PC-9 (cell line): ENCODE data around the gene TMEM132C. TPM values are rescaled to one million over a fixed set of nuclear protein-coding genes. Genes with fewer than 3 reads are reported as not detected.

ENCODE experiments used
- BruUV-seq: library from RNA; stranded (reverse); fragments of 400-500 nt; replicated peaks from 2 replicates; lab custom pipeline; 2021; lab: Mats Ljungman, UMichigan
- CTCF ChIA-PET: fragments of 300-600 bp; sonication (Branson Sonifier 250); formaldehyde crosslinking; loops from one replicate; lab custom pipeline; 2022; ENCODE audit warnings: antibody characterized with exemption; lab: Charles Lee
- POLR2A ChIA-PET: fragments of 300-600 bp; sonication (Branson Sonifier 250); formaldehyde crosslinking; loops from one replicate; lab custom pipeline; 2022; ENCODE audit warnings: antibody characterized with exemption; ENCODE audit not compliant: unreplicated experiment; lab: Charles Lee
- DNase-seq, 2 experiments: peaks; one replicate each; pipeline versions ENCODE4 v3.0.0 to v3.0.0-alpha.2; 2015 to 2022; ENCODE audit warnings: mixed read lengths in 1 of 2
- H2AFZ ChIP-seq: fragments of 200-600 bp; sonication (generic); 2 replicates; pipeline ENCODE4 v1.8.1; 2017; ENCODE audit warnings: antibody characterized with exemption
- H3F3A ChIP-seq: fragments of 200-600 bp; sonication (generic); 2 replicates; pipeline ENCODE4 v1.8.1; 2017; ENCODE audit warnings: antibody characterized with exemption, mild to moderate bottlenecking, low read depth; ENCODE audit not compliant: insufficient read depth
- H3K27ac ChIP-seq: fragments of 200-600 bp; sonication (generic); 2 replicates; pipeline ENCODE4 v1.6.1; 2016; ENCODE audit warnings: mixed run types
- H3K27me3 ChIP-seq: fragments of 200-600 bp; sonication (generic); 2 replicates; pipeline ENCODE4 v1.6.1; 2016; ENCODE audit warnings: low read depth, mixed run types; ENCODE audit not compliant: insufficient read depth
- H3K36me3 ChIP-seq: fragments of 200-600 bp; sonication (generic); 2 replicates; pipeline ENCODE4 v1.6.1; 2016; ENCODE audit warnings: low read depth, mixed run types
- H3K4me1 ChIP-seq: fragments of 200-600 bp; sonication (generic); replicated peaks from 2 replicates; pipeline ENCODE4 v1.6.1; 2016; ENCODE audit warnings: mixed run types; ENCODE audit not compliant: insufficient read depth
- H3K4me2 ChIP-seq: fragments of 200-600 bp; sonication (generic); 2 replicates; pipeline ENCODE4 v1.6.1; 2017; ENCODE audit warnings: mixed run types
- H3K4me3 ChIP-seq: fragments of 200-600 bp; sonication (generic); 2 replicates; pipeline ENCODE4 v1.6.1; 2016; ENCODE audit warnings: mixed run types
- H3K79me2 ChIP-seq: fragments of 200-600 bp; sonication (generic); 2 replicates; pipeline ENCODE4 v1.6.1; 2017; ENCODE audit warnings: low read depth, mixed run types
- H3K9me2 ChIP-seq: fragments of 200-600 bp; sonication (generic); 2 replicates; pipeline ENCODE4 v1.8.1; 2017; ENCODE audit warnings: mild to moderate bottlenecking; ENCODE audit not compliant: insufficient read depth
- H3K9me3 ChIP-seq: fragments of 200-600 bp; sonication (generic); 2 replicates; pipeline ENCODE4 v1.8.1; 2016; ENCODE audit warnings: low read depth; ENCODE audit not compliant: insufficient read depth
- H4K20me1 ChIP-seq: fragments of 200-600 bp; sonication (generic); 2 replicates; pipeline ENCODE4 v1.8.1; 2017; ENCODE audit not compliant: insufficient read depth
- CTCF ChIP-seq: fragments of 200-600 bp; sonication (generic); conservative IDR thresholded peaks from 2 replicates; pipeline ENCODE4 v1.6.1; 2017; ENCODE audit warnings: mixed run types, antibody characterized with exemption, mild to moderate bottlenecking, moderate library complexity
- EZH2 ChIP-seq: fragments of 200-600 bp; sonication (generic); IDR thresholded peaks from 2 replicates; pipeline ENCODE4 v1.8.0; 2017; ENCODE audit warnings: antibody characterized with exemption, low read depth
- intact Hi-C: fragments of 100-400 bp; cut with micrococcal nuclease; formaldehyde crosslinking; loops from one replicate; pipeline ENCODE4 v1.10.0; 2022; ENCODE audit not compliant: unreplicated experiment
- total RNA-seq: library from RNA; stranded (reverse); gene quantifications from 2 replicates; pipeline ENCODE4 v1.2.3, GENCODE V29; 2021

TMEM132C gene
- total RNA-seq, 1 experiment from 2014 or later, result not detected

- DNase-seq, result no peak
- no TSS peak for BruUV-seq
- peaks cover 1% of the 10 kb centered on the region; the same call in 1 of the 2 replicates for H3K27me3 ChIP-seq
These were observed 395.1 kb downstream of the TMEM132C start for GRCh38 chr12:128662101-128662500.

GRCh38 chr12:128664501-128664900 lies 397.5 kb downstream of the TMEM132C start:
- CTCF ChIA-PET, result no interaction called here
- H3K79me2 ChIP-seq, result no peaks in the 10 kb centered on the region
- no peak for DNase-seq
- H3K27me3 ChIP-seq, result no peaks in the 10 kb centered on the region
- no peaks in the 10 kb centered on the region for H3K9me3 ChIP-seq
- no peaks in the 10 kb centered on the region for H3K9me2 ChIP-seq
- no peaks in the 10 kb centered on the region for H3F3A ChIP-seq
- BruUV-seq, result no TSS peak
- H3K4me3 ChIP-seq, result no peak overlapping the region
- no peak for TF ChIP-seq EZH2
- no peak for TF ChIP-seq CTCF
- intact Hi-C loops, result no loop called here
- no peak overlapping the region for H2AFZ ChIP-seq
- POLR2A ChIA-PET, result no interaction called here
- no peaks in the 10 kb centered on the region for H4K20me1 ChIP-seq
- no peak overlapping the region for H3K27ac ChIP-seq
- no peaks in the 10 kb centered on the region for H3K4me1 ChIP-seq
- H3K36me3 ChIP-seq, result no peaks in the 10 kb centered on the region
- H3K4me2 ChIP-seq, result no peak overlapping the region

More at GRCh38 chr12:128662101-128662500, 395.1 kb downstream of the TMEM132C start:
- H2AFZ ChIP-seq, result no peak overlapping the region
- no peaks in the 10 kb centered on the region for H3K9me3 ChIP-seq
- POLR2A ChIA-PET, result no interaction called here
- H4K20me1 ChIP-seq, result no peaks in the 10 kb centered on the region
- no peaks in the 10 kb centered on the region for H3F3A ChIP-seq
- no peaks in the 10 kb centered on the region for H3K36me3 ChIP-seq
- no peak overlapping the region for H3K4me2 ChIP-seq
- no peaks in the 10 kb centered on the region for H3K4me1 ChIP-seq
- TF ChIP-seq EZH2, result no peak
- no peak for TF ChIP-seq CTCF
- no peaks in the 10 kb centered on the region for H3K79me2 ChIP-seq
- no peak overlapping the region for H3K4me3 ChIP-seq
- intact Hi-C loops, result no loop called here
- CTCF ChIA-PET, result no interaction called here
- no peak overlapping the region for H3K27ac ChIP-seq
- no peaks in the 10 kb centered on the region for H3K9me2 ChIP-seq

GRCh38 chr12:128667193-128667592 lies 400.2 kb downstream of the TMEM132C start:
- Histone ChIP-seq H3K4me3 (no peak overlapping the region), H3K79me2 (no peaks in the 10 kb centered on the region), H3F3A (no peaks in the 10 kb centered on the region), H3K36me3 (no peaks in the 10 kb centered on the region), H2AFZ (no peak overlapping the region), H3K9me3 (no peaks in the 10 kb centered on the region), H3K9me2 (no peaks in the 10 kb centered on the region), H3K27me3 (no peaks in the 10 kb centered on the region), H4K20me1 (no peaks in the 10 kb centered on the region), H3K4me2 (no peak overlapping the region), H3K4me1 (no peaks in the 10 kb centered on the region), H3K27ac (no peak overlapping the region)
- POLR2A ChIA-PET, result no interaction called here
- DNase-seq, result no peak
- BruUV-seq, result no TSS peak
- CTCF ChIA-PET, result no interaction called here
- intact Hi-C loops, result no loop called here
- TF ChIP-seq EZH2 (no peak), CTCF (no peak)
